Mesenchymal stem cell (in vitro differentiated cells and primary cell): Measurements from ENCODE around the gene SLC9A8.
A peak's percentile ranks its signal among the peaks of the same experiment; 100 is the strongest.

Experiments
- DNase-seq: peaks from one replicate; pipeline ENCODE4 v3.0.0-alpha.2; 2013
- H2AFZ ChIP-seq: one replicate; pipeline ENCODE4 v1.6.1; 2013; ENCODE audit warnings: low read depth, mild to moderate bottlenecking, control low read depth, inconsistent platforms, low read length, moderate library complexity
- H2AK5ac ChIP-seq: 2 replicates; pipeline ENCODE4 v1.6.1; 2013; ENCODE audit warnings: low read length, moderate library complexity, mild to moderate bottlenecking, inconsistent platforms; ENCODE audit not compliant: severe bottlenecking
- H2BK120ac ChIP-seq: one replicate; pipeline ENCODE4 v1.6.1; 2013; ENCODE audit warnings: low read depth, mild to moderate bottlenecking, inconsistent platforms, low read length, moderate library complexity
- H2BK12ac ChIP-seq, 2 experiments: one replicate each; pipeline ENCODE4 v1.6.1; 2013; ENCODE audit warnings: inconsistent platforms in 2 of 2, low read length in 2 of 2, mild to moderate bottlenecking in 2 of 2, moderate library complexity in 2 of 2, control low read depth in 1 of 2
- H2BK15ac ChIP-seq: one replicate; pipeline ENCODE4 v1.6.1; 2013; ENCODE audit warnings: mild to moderate bottlenecking, low read depth, inconsistent platforms; ENCODE audit not compliant: poor library complexity, severe bottlenecking
- H2BK5ac ChIP-seq: 2 replicates; pipeline ENCODE4 v1.6.1; 2013; ENCODE audit warnings: low read depth, mild to moderate bottlenecking, low read length, control low read depth, inconsistent platforms; ENCODE audit not compliant: poor library complexity, severe bottlenecking
- H3K14ac ChIP-seq, 2 experiments: one replicate each; pipeline ENCODE4 v1.6.1; 2013; ENCODE audit warnings: inconsistent platforms in 2 of 2, low read length in 2 of 2, control low read depth in 1 of 2, mild to moderate bottlenecking in 1 of 2, moderate library complexity in 1 of 2
- H3K18ac ChIP-seq, 2 experiments: one replicate each; pipeline ENCODE4 v1.6.1; 2013; ENCODE audit warnings: inconsistent platforms in 2 of 2, low read length in 2 of 2, control low read depth in 1 of 2, low read depth in 1 of 2, mild to moderate bottlenecking in 1 of 2
- H3K23ac ChIP-seq, 2 experiments: one replicate each; pipeline ENCODE4 v1.6.1; 2013; ENCODE audit warnings: inconsistent platforms in 2 of 2, low read length in 2 of 2, mild to moderate bottlenecking in 2 of 2, moderate library complexity in 2 of 2, control low read depth in 1 of 2
- H3K27ac ChIP-seq: 2 replicates; pipeline ENCODE4 v1.5.1; 2013; ENCODE audit warnings: mild to moderate bottlenecking, moderate library complexity, low read length, control low read depth, inconsistent platforms; ENCODE audit not compliant: poor library complexity, severe bottlenecking
- H3K27me3 ChIP-seq, 2 experiments: 2 replicates each; pipeline versions ENCODE4 v1.6.1 to v1.7.0; 2013; ENCODE audit warnings: low read length in 2 of 2, mild to moderate bottlenecking in 2 of 2, moderate library complexity in 2 of 2, control low read depth in 1 of 2, inconsistent platforms in 1 of 2; ENCODE audit not compliant: control insufficient read depth in 1 of 2, insufficient read depth in 1 of 2
- H3K36me3 ChIP-seq, 2 experiments: 2 replicates each; pipeline versions ENCODE4 v1.6.1 to v1.7.0; 2013; ENCODE audit warnings: low read length in 2 of 2, control low read depth in 1 of 2, inconsistent platforms in 1 of 2, low read depth in 1 of 2, mild to moderate bottlenecking in 1 of 2; ENCODE audit not compliant: insufficient read depth in 2 of 2, control insufficient read depth in 1 of 2
- H3K4ac ChIP-seq, 2 experiments: one replicate each; pipeline ENCODE4 v1.6.1; 2013; ENCODE audit warnings: inconsistent platforms in 2 of 2, low read length in 2 of 2, mild to moderate bottlenecking in 2 of 2, moderate library complexity in 2 of 2, control low read depth in 1 of 2, low read depth in 1 of 2
- H3K4me1 ChIP-seq: 2 replicates; pipeline ENCODE4 v1.6.1; 2013; ENCODE audit warnings: low read depth, low read length, control low read depth; ENCODE audit not compliant: control insufficient read depth, insufficient read depth
- H3K4me2 ChIP-seq: 2 replicates; pipeline ENCODE4 v1.6.1; 2013; ENCODE audit warnings: low read length, mild to moderate bottlenecking, inconsistent platforms; ENCODE audit not compliant: poor library complexity, severe bottlenecking
- H3K4me3 ChIP-seq, 2 experiments: 2 replicates each; pipeline versions ENCODE4 v1.5.1 to v1.7.0; 2013; ENCODE audit warnings: low read length in 2 of 2, mild to moderate bottlenecking in 2 of 2, control low read depth in 1 of 2, low read depth in 1 of 2; ENCODE audit not compliant: insufficient read depth in 1 of 2
- H3K79me1 ChIP-seq: replicated peaks from 2 replicates; pipeline ENCODE4 v1.6.1; 2013; ENCODE audit warnings: mild to moderate bottlenecking, control low read depth, low read length, inconsistent platforms; ENCODE audit not compliant: poor library complexity, severe bottlenecking
- H3K9ac ChIP-seq: 2 replicates; pipeline ENCODE4 v1.7.0; 2013; ENCODE audit warnings: mild to moderate bottlenecking, low read length, moderate library complexity
- H3K9me3 ChIP-seq: 2 replicates; pipeline ENCODE4 v1.7.0; 2013; ENCODE audit warnings: mild to moderate bottlenecking, low read length; ENCODE audit not compliant: control insufficient read depth
- H4K8ac ChIP-seq: one replicate; pipeline ENCODE4 v1.6.1; 2013; ENCODE audit warnings: inconsistent platforms, mild to moderate bottlenecking, low read length, moderate library complexity
- H4K91ac ChIP-seq: one replicate; pipeline ENCODE4 v1.6.1; 2013; ENCODE audit warnings: mild to moderate bottlenecking, low read length, inconsistent platforms
- WGBS: methylation state at CpG from one replicate; pipeline ENCODE4 v1.1.7; 2013; ENCODE audit warnings: mixed read lengths; 5-methylcytosine and 5-hydroxymethylcytosine counted together

The SLC9A8 gene

GRCh38 chr20:49882171-49882970 lies 69.7 kb downstream of the SLC9A8 start:
- Histone ChIP-seq H4K91ac (no peak overlapping the region), H2BK120ac (no peak overlapping the region), H3K36me3 (peaks cover 54 to 73% of the 10 kb centered on the region in 2 experiments), H3K4me1 (peaks cover 28% of the 10 kb centered on the region), H3K9ac (no peak overlapping the region), H3K27me3 (no peaks in the 10 kb centered on the region), H3K9me3 (no peaks in the 10 kb centered on the region), H3K27ac (no peak overlapping the region), H4K8ac (no peak overlapping the region), H2AK5ac (no peak overlapping the region), H3K4ac (no peak overlapping the region), H3K79me1 (peaks cover 2% of the 10 kb centered on the region), H2BK15ac (no peak overlapping the region), H2BK12ac (no peak overlapping the region), H3K4me2 (no peak overlapping the region), H3K23ac (no peak overlapping the region), H2BK5ac (no peak overlapping the region), H2AFZ (no peak overlapping the region), H3K18ac (no peak overlapping the region), H3K14ac (no peak overlapping the region), H3K4me3 (no peak overlapping the region)
- DNase-seq, result no peak
- WGBS, result 91% methylated on average over 27 of the region's 29 CpGs

GRCh38 chr20:49883246-49883802 lies 70.7 kb downstream of the SLC9A8 start:
- no peaks in the 10 kb centered on the region for H3K27me3 ChIP-seq
- H3K27ac ChIP-seq, result no peak overlapping the region
- H3K4me3 ChIP-seq, result no peak overlapping the region
- H3K9me3 ChIP-seq, result no peaks in the 10 kb centered on the region
- H2BK5ac ChIP-seq, result no peak overlapping the region
- H2BK12ac ChIP-seq, result no peak overlapping the region
- H3K14ac ChIP-seq, result no peak overlapping the region
- WGBS, result 94% methylated on average over 10 of the region's 10 CpGs
- H3K4me2 ChIP-seq, result no peak overlapping the region
- H4K91ac ChIP-seq, result no peak overlapping the region
- peak overlapping the region; percentile 5 for H4K8ac ChIP-seq
- peaks cover 37% of the 10 kb centered on the region for H3K4me1 ChIP-seq
- H3K4ac ChIP-seq, result no peak overlapping the region
- H3K36me3 ChIP-seq, result peaks cover 54 to 74% of the 10 kb centered on the region in 2 experiments
- no peak overlapping the region for H2AFZ ChIP-seq
- H3K23ac ChIP-seq, result no peak overlapping the region
- no peak overlapping the region for H2BK120ac ChIP-seq
- H3K9ac ChIP-seq, result no peak overlapping the region
- H3K18ac ChIP-seq, result no peak overlapping the region
- no peak overlapping the region for H2BK15ac ChIP-seq
- no peak for DNase-seq
- no peak overlapping the region for H2AK5ac ChIP-seq
- peaks cover 2% of the 10 kb centered on the region for H3K79me1 ChIP-seq

GRCh38 chr20:49885558-49886332 lies 73.1 kb downstream of the SLC9A8 start:
- H3K4me1 ChIP-seq, result peaks cover 54% of the 10 kb centered on the region
- no peak overlapping the region for H3K27ac ChIP-seq
- no peak overlapping the region for H3K4me3 ChIP-seq
- H3K18ac ChIP-seq, result no peak overlapping the region
- H4K91ac ChIP-seq, result no peak overlapping the region
- no peak overlapping the region for H2BK5ac ChIP-seq
- 85% methylated on average over 16 of the region's 16 CpGs for WGBS
- H3K27me3 ChIP-seq, result no peaks in the 10 kb centered on the region
- H3K4me2 ChIP-seq, result no peak overlapping the region
- no peak overlapping the region for H3K4ac ChIP-seq
- H4K8ac ChIP-seq, result no peak overlapping the region
- no peak overlapping the region for H2BK120ac ChIP-seq
- H3K23ac ChIP-seq, result no peak overlapping the region
- H3K9ac ChIP-seq, result no peak overlapping the region
- no peak overlapping the region for H2BK15ac ChIP-seq
- peaks cover 61 to 81% of the 10 kb centered on the region in 2 experiments for H3K36me3 ChIP-seq
- no peaks in the 10 kb centered on the region for H3K9me3 ChIP-seq
- H2BK12ac ChIP-seq, result no peak overlapping the region
- peak overlapping the region; percentile 15 for H2AK5ac ChIP-seq
- H3K79me1 ChIP-seq, result peaks cover 6% of the 10 kb centered on the region
- no peak for DNase-seq
- H2AFZ ChIP-seq, result no peak overlapping the region
- no peak overlapping the region for H3K14ac ChIP-seq
